ENCODE data around the gene KCTD1.

DNA sequence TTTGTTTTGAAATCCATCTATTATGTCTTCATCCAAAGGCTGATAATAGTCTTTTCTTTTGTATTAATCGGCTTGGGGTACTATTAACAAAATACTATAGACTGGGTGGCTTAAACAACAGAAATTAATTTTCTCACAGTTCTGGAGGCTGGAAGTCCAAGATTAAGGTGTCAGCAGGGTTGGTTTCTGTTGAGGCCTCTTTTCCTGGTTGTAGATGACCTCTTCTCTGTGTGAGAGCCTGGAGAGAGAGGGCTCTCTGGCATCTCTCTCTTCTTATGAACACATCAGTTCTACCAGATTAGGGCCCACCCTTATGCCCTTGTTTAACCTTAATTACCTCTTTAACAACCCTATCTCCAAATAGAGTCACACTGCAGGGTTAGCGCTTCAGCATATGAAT is 14.2 kb upstream of the KCTD1 start:
- TF ChIP-seq EZH2 (IDR thresholded peaks at IDR 0.05; ENCODE audit: insufficient read depth, low read length) = no peak
- TF ChIP-seq, protein P1, sequence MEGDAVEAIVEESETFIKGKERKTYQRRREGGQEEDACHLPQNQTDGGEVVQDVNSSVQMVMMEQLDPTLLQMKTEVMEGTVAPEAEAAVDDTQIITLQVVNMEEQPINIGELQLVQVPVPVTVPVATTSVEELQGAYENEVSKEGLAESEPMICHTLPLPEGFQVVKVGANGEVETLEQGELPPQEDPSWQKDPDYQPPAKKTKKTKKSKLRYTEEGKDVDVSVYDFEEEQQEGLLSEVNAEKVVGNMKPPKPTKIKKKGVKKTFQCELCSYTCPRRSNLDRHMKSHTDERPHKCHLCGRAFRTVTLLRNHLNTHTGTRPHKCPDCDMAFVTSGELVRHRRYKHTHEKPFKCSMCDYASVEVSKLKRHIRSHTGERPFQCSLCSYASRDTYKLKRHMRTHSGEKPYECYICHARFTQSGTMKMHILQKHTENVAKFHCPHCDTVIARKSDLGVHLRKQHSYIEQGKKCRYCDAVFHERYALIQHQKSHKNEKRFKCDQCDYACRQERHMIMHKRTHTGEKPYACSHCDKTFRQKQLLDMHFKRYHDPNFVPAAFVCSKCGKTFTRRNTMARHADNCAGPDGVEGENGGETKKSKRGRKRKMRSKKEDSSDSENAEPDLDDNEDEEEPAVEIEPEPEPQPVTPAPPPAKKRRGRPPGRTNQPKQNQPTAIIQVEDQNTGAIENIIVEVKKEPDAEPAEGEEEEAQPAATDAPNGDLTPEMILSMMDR (IDR thresholded peaks at IDR 0.05; ENCODE audit: insufficient read depth, low read depth, low read length) = no peak

Measured in astrocyte (in vitro differentiated cells and primary cell).